Measurements from ENCODE around the gene TMEM218. TPM values are rescaled to one million over a fixed set of nuclear protein-coding genes. Genes with fewer than 3 reads are reported as not detected.
"Not testable (repeated sequence)": the region's sequence is repeated elsewhere in the genome, so short reads cannot be mapped to it uniquely, and the experiment has no call there.

TMEM218 gene
- total and polyA plus RNA-seq, 10 of the 15 experiments (the other 5 are each of a cell fraction or from before 2014, with no cell fraction given) = 11.2 to 50.3 (median 28.8) TPM

- no peak for TF ChIP-seq RELB (IDR thresholded peaks at IDR 0.05; ENCODE audit: low read depth)
- TF ChIP-seq BRCA1 (IDR thresholded peaks at IDR 0.05; ENCODE audit: low read depth, low read length) = no peak
- no peak for TF ChIP-seq RBBP5 (conservative IDR thresholded peaks at IDR 0.05)
- TF ChIP-seq BACH1 (IDR thresholded peaks at IDR 0.05; ENCODE audit: borderline replicate concordance) = no peak
- TF ChIP-seq RB1 (IDR thresholded peaks at IDR 0.05; ENCODE audit: borderline replicate concordance) = no peak
- no peak for TF ChIP-seq ZNF24 (IDR thresholded peaks at IDR 0.05)
Measured at GRCh38 chr11:125056931-125057692, 54.3 kb downstream of the TMEM218 start (continued).

- H3K4me1 ChIP-seq (ENCODE audit: control insufficient read depth, insufficient read depth, low read length); in situ Hi-C loops (cut with MboI); H3K36me3 ChIP-seq (ENCODE audit: control insufficient read depth in 2 of 2, insufficient read depth in 2 of 2, low read length in 1 of 2); H3K9ac ChIP-seq (ENCODE audit: control insufficient read depth, insufficient read depth, low read length); H2AFZ ChIP-seq (ENCODE audit: control insufficient read depth, low read depth, low read length); intact Hi-C loops (cut with micrococcal nuclease; ENCODE audit: unreplicated experiment); ATAC-seq; H3K4me2 ChIP-seq (ENCODE audit: control insufficient read depth, insufficient read depth); RAD21 ChIA-PET (ENCODE audit: unreplicated experiment); H3K9me3 ChIP-seq (replicated peaks; ENCODE audit: control insufficient read depth, insufficient read depth, low read length); DNase-seq (ENCODE audit: low read depth, low spot score); BruUV-seq (replicated peaks); H3K79me2 ChIP-seq (ENCODE audit: control insufficient read depth, insufficient read depth, low read length); SMC1A ChIA-PET (ENCODE audit: uncharacterized antibody, unreplicated experiment); H3K4me3 ChIP-seq; H4K20me1 ChIP-seq (ENCODE audit: control insufficient read depth, insufficient read depth); H3K27me3 ChIP-seq (replicated peaks in 1 of 2; ENCODE audit: control insufficient read depth in 2 of 2, insufficient read depth in 2 of 2, low read length in 1 of 2); FAIRE-seq; POLR2A ChIA-PET; H3K27ac ChIP-seq (ENCODE audit: control insufficient read depth, insufficient read depth): not testable (repeated sequence)
- CTCF ChIA-PET = interaction anchor here (1.2 to 1.6 kb wide), 2 partner anchors 86 to 299 kb away, joined by 3 to 4 read pairs; no protein-coding TSS in a partner anchor
- WGBS (ENCODE audit: insufficient coverage, insufficient replicate concordance, low lambda C conversion rate, missing lambda C conversion rate) = 100% methylated on average over 2 of the region's 2 CpGs
Measured at GRCh38 chr11:125056111-125056510, 55.3 kb downstream of the TMEM218 start.
